ENCODE measurements around the gene APBA2. TPM values are rescaled to one million over a fixed set of nuclear protein-coding genes. Genes with fewer than 3 reads are reported as not detected.

Gene APBA2
- total RNA-seq, 4 donors from 2014 or later = 5.4 to 15.3 (median 10.4) TPM

GRCh38 chr15:28917791-28918140, 32.0 kb downstream of the APBA2 start:
- no peak overlapping the region for H3K27ac ChIP-seq (replicated peaks in 1 of 4)
- WGBS = 79% methylated on average over 8 of the region's 9 CpGs
- H3K36me3 ChIP-seq = no peaks in the 10 kb centered on the region
- no peaks in the 10 kb centered on the region for H3K27me3 ChIP-seq
- no peaks in the 10 kb centered on the region for H3K9me3 ChIP-seq
- intact Hi-C loops (cut with DNase I) = no loop called here
- H3K4me1 ChIP-seq = no peaks in the 10 kb centered on the region
- H3K4me3 ChIP-seq = no peak overlapping the region
- TF ChIP-seq POLR2AphosphoS5 (IDR thresholded peaks at IDR 0.05) (no peak), POLR2A (IDR thresholded peaks at IDR 0.05; ENCODE audit: low read depth) (no peak), CTCF (IDR thresholded peaks at IDR 0.05) (no peak), EP300 (IDR thresholded peaks at IDR 0.05) (no peak)
- DNase-seq (ENCODE audit: extremely low spot score) = no peak

GRCh38 chr15:28918141-28918983, 32.6 kb downstream of the APBA2 start:
- Histone ChIP-seq H3K9me3 (no peaks in the 10 kb centered on the region), H3K27ac (replicated peaks in 1 of 4) (no peak overlapping the region), H3K27me3 (no peaks in the 10 kb centered on the region), H3K4me3 (no peak overlapping the region), H3K4me1 (no peaks in the 10 kb centered on the region), H3K36me3 (no peaks in the 10 kb centered on the region)
- TF ChIP-seq CTCF (IDR thresholded peaks at IDR 0.05) (no peak), EP300 (IDR thresholded peaks at IDR 0.05) (no peak), POLR2AphosphoS5 (IDR thresholded peaks at IDR 0.05) (no peak), POLR2A (IDR thresholded peaks at IDR 0.05; ENCODE audit: low read depth) (no peak)
- DNase-seq (ENCODE audit: extremely low spot score) = no peak
- 81% methylated on average over 28 of the region's 41 CpGs for WGBS
- intact Hi-C loops (cut with DNase I) = no loop called here

- Histone ChIP-seq H3K4me3 (no peak overlapping the region), H3K4me1 (no peaks in the 10 kb centered on the region), H3K9me3 (no peaks in the 10 kb centered on the region), H3K27me3 (no peaks in the 10 kb centered on the region), H3K36me3 (no peaks in the 10 kb centered on the region), H3K27ac (replicated peaks in 1 of 4) (no peak overlapping the region)
- no peak for DNase-seq (ENCODE audit: extremely low spot score)
- intact Hi-C loops (cut with DNase I) = no loop called here
- no peak for TF ChIP-seq POLR2AphosphoS5 (IDR thresholded peaks at IDR 0.05)
- no peak for TF ChIP-seq CTCF (IDR thresholded peaks at IDR 0.05)
- TF ChIP-seq EP300 (IDR thresholded peaks at IDR 0.05) = no peak
- no peak for TF ChIP-seq POLR2A (IDR thresholded peaks at IDR 0.05; ENCODE audit: low read depth)
- WGBS = 92% methylated on average over 16 of the region's 17 CpGs
These were observed 33.4 kb downstream of the APBA2 start for GRCh38 chr15:28919201-28919635.

- Histone ChIP-seq H3K4me3 (no peak overlapping the region), H3K36me3 (no peaks in the 10 kb centered on the region), H3K4me1 (no peaks in the 10 kb centered on the region), H3K9me3 (no peaks in the 10 kb centered on the region), H3K27ac (replicated peaks in 1 of 4) (no peak overlapping the region), H3K27me3 (no peaks in the 10 kb centered on the region)
- WGBS = 91% methylated on average over 13 of the region's 13 CpGs
- DNase-seq (ENCODE audit: extremely low spot score) = no peak
- TF ChIP-seq POLR2AphosphoS5 (IDR thresholded peaks at IDR 0.05) (no peak), CTCF (IDR thresholded peaks at IDR 0.05) (no peak), POLR2A (IDR thresholded peaks at IDR 0.05; ENCODE audit: low read depth) (no peak), EP300 (IDR thresholded peaks at IDR 0.05) (no peak)
- intact Hi-C loops (cut with DNase I) = no loop called here
These were observed 34.2 kb downstream of the APBA2 start for GRCh38 chr15:28919679-28920655.
